ENCODE measurements around the gene NFASC.

NFASC gene

DNA sequence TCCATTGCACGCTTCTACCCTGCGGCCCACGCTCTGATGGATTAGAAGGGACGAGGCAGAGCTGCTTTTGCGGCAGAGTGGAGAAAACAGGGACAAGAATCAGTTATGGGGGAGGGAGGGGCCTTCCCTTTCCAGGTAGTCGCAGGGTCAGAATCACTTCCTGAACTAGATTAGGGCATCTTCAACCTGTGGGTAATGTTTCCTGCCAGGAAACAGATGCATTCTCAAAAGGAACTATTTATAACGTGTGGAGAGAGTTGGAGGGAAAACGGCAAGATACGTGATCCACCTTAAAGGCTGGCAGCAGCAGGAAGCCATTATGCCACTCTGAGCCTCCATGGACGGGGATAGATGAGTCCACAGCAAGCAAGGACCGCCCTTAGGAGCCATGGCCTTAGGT is 112.5 kb downstream of the NFASC start:
- DNase-seq (ENCODE audit: low spot score): peak; percentile 58

DNA sequence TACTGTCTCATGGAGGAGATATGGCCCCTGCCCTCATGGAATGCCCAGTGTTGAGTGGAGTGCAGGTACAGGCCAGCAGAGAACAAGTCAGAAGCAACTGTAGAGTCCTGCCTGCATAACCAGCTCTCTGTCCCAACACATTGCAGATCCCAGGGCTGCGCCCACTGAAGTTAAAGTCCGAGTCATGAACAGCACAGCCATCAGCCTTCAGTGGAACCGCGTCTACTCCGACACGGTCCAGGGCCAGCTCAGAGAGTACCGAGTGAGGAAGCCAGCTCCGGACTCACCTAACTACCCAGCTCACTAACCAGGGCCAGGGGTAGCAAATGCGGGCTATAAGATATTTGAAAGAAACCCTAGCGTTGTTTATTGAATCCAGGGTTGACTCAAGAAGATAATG is 113.2 kb downstream of the NFASC start:
- no peak for DNase-seq (ENCODE audit: low spot score)

DNA sequence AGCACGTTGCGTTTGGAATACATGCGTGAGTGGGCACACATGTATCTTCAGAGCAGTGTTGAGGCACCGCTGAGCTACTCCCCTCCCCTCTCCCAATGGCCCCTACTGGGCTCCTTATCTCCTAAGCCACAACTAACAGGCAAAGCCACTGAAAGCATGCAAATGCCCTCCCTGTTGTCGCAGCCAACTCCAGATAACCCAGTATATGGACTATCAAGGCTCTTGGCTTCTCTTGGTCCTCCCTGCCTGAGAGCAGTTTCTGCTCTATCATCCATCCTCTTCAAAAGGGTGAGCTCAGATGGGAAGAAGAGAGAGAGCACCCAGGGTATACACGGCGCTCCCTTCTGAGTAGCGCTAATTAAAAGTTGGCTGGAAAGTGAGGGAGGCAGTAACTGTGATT is 113.8 kb downstream of the NFASC start:
- no peak for DNase-seq (ENCODE audit: low spot score)

DNA sequence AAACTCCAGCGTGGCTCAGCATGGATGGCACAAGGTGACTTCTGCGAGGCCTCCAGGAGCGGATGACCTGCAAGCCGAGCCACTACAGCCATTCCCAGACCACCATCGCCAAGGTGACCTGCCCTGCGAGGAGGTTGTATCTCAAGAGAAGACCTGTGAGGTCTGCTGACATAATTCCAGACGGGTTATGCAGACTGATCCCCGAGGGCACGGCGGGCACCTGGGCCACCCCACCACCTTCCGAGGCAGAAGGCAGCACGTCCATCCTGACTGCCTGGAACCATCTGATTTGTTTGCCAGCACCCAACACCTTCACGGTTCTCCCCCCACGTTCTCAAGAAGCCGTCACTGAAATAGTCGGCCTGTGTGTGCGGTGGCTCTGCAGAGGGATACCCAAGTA is 115.5 kb downstream of the NFASC start:
- DNase-seq (ENCODE audit: low spot score): no peak

DNA sequence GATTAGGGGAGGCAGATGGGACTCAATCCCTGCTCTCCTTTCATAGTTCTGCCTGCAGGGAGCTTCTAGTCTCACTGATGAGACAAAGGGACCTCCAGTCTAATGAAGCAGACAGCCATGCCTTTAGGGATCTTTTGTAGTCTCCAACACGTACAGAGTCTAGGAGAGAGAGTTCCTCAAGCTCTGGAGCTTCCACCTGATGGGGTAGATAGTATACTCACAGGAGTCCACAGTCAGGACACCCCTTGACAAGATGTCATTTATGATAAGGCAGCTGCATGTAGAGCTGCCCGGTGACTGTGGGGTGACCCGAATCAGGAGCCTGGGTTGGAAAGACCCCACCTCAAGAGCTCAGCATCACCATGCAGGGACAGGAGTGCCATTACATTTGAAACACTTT is 117.0 kb downstream of the NFASC start:
- DNase-seq (ENCODE audit: low spot score): no peak

DNA sequence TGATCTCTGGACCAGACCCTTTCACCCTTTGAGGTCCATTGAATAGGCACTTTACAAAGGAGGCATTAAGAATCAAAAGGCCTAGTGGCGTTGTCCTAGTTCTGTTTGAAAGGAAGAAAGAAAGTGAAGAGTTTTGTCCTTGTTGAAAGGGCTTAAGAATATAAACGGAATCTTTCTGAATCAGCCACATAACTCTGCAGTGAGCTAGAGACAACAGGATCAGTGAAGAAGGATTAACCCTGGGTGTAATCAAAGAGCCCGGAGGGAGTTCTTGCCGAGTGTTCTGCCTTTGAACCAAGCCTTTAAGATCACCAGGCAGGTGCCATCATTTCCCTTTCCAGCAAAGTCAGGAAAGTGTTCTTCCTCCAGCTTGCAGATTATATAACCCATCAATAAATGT is 117.5 kb downstream of the NFASC start:
- no peak for DNase-seq (ENCODE audit: low spot score)

DNA sequence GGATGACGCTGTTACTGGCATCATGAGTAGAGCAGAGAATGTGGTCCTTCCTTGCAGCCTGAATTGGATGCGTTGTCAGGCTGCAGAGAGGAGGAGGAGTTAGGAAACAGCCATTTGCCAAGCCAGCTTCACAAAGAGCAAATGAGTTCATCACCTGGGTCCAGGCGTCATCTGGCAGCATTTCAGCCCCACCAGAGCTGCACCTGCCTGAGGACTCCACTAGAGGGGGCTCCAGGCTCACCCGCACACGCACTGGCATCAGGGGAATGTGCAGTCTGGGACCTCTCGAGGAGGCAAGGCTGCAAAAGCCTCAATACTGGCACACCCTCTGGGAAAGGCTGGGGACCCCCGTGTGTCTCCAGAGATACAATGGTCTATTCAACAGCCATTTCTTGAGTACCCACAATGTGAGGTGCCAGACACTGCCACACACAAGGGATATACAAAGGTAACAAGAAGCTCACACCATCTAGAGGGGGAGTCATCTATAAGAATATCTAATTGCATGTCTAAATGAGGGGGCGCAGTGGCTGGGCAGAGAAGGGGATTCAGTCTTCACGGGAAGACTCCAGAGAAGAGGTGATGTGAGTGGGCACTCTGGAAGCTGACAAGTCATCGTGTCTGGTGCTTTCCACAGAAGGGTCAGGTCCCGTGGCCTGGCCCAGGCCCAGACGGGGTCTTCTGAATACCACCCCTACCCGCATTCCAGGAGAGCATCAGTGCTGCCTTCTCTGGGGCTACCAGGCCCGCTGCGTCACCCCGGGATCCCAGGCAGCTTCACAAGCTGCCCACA is 118.8 kb downstream of the NFASC start:
- peak; percentile 69 for DNase-seq (ENCODE audit: low spot score)

DNA sequence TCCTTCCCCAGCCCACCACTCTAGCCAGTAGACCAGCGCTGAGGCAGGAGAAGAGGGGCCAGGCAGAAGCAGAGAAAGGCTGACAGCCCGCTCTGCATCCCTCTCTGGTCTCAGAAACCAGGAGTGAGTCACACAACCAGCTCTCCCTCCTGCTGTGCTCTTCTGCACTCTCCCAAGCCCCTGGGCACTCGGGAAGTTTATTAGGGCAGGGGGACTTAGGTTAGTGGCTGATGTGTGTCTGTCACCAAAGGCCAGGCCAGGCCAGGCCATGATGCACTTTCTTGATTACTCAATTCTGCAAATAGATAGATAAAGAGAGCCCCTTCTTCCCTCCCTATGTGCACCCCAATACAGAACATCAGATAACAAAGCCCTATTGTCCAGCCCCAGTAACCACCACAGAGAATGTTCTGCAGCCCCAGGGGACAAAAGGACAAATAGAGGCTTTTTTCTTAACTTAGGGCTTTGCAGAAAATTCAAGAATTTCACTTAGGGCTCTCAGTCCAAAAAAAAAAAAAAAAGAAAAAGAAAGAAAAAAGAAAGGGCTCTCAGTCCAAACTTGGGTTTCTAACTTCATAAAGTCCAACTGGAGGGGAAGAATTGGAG is 119.5 kb downstream of the NFASC start:
- DNase-seq (ENCODE audit: low spot score): no peak

DNA sequence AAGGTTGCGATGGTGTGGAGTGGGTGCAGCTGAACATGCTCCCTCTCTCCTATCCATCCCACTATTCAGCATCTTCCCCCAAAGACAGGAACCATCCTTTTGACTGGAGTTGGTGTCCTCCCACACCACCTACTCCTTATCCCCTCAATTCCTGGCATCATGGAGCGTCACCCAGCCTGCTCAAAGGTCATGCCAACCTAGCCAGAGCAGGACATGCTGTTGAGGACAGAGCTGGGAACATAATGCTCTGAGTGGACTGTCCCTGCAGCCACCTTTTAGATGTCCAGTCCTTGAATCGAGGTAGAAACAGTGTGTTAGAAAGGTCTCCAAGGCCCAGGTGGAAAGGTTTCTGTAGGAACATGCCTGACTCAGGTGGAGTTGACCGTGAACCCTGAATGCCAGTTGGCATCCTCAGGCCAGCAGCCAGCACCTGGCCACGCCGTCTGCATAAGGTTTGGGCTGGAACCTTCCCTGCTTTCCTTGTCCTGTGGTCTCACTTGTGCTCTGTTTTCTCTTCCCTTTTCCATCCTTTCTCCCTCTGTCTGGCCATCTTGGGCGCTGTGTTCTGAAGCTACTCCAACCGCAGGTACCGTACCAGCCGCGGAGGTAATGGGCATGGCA is 120.2 kb downstream of the NFASC start:
- DNase-seq (ENCODE audit: low spot score): no peak

DNA sequence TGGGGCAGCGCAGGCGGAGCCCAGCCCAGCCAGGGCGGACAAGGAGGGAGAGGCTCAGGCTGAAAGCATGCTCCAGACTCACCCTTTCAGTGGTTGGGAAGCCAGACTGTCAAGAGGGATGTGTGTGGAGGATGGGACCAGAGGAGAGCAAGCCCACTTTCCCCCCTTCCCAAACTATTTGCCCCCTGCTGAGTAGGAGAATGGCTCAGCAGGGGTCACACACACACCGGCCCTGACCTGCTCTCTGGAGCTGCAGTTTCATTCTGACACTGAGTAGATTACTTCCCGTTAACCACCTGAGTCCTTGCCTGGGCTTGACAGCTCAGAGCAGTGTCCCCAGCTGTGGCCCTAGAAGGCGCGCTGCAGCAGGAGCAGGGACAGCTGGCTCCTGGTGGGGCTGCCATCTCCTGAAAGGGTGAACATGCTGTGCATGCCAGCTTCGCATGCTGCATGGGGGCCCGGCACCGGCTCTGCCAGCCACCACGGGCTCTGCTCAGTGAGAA is 120.7 kb downstream of the NFASC start:
- no peak for DNase-seq (ENCODE audit: low spot score)

DNA sequence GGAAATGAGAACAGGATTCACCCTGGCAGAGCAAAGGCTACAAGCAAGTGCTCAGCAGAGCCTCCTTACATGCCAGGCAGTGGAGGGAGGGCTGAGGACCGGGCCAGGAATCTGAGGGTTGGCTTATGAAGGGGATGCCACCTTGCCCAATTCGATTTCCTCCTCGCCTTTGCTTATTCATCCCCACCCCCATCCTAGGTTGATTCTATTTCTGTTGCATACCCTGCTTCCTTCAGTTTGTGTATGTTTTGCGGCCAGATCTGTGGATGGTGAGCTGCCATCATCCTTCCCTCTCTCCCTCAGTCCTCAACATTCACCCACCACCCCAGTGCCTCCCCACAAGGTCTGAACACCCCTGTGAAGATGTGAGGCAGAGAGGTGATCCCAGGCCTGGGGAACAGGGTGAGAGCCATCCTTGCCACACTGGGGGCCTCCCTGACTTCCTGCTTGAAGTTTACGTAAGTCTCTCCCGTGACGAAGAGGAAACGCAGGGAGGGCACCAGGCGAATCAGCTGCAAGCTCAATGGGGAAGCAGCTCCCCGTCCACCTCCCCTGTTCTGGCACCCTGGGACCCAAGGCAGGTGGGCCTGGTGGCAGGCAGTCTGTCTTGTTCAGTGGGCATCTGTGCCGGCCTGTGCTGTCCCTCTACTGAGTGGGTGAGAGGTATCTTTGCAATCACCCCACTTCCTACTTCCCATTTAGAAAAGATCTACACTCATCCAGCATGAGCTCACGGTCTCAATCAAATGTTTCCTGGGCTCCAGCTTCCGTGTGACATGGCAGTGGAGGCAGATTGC is 121.7 kb downstream of the NFASC start:
- DNase-seq (ENCODE audit: low spot score): no peak

DNA sequence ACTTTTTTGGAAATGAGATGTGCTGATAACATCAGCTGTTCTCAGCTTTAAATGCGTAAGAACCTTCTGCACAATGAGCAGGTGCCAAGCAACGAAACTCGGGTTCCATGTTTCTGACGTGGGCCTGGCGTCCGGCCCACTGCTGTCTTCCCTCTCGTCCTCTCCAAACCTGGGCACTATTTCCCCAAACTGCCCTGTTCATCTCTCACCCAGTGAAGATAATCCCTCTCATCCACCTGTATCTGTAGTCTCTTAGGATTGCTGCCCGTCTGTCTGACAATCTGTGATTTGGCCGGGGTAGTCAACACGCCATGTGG is 122.3 kb downstream of the NFASC start:
- DNase-seq (ENCODE audit: low spot score): no peak

DNA sequence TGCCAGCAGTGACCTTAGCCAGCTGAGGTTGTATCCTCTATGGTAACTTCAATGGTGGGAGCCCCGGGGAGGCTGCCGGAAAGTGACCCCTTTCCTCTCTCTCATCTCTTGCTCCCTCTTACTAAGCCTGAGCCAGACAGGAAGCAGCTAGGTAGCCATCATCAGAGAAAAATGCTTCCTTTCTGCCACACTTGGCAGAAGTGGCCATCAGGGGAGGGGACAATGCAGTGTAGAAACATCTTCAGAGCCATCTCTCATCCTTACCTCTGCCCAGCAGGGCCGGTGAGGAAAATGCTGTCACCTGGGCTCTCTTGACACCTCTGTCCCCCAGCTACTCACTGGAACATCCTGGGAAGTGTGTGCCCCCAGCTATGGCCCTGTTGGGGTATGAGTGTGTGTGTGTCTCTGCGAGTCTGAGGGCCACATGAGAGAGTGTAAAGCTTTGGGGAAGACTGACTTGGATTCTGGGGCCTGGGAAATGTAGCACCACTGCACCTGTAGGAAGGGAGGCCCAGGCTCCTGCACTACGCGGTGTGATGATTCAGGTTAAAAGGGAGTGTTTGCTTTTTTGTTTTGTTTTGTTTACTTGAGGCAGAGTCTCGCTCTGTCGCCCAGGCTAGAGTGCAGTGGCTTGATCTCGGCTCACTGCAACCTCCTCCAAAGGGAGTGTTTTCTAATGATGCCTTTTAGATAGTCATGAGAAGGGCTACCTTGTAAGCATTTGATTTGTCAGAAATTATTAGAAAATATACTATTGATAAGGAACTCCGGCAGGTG is 123.6 kb downstream of the NFASC start:
- DNase-seq (ENCODE audit: low spot score): peak; percentile 31

DNA sequence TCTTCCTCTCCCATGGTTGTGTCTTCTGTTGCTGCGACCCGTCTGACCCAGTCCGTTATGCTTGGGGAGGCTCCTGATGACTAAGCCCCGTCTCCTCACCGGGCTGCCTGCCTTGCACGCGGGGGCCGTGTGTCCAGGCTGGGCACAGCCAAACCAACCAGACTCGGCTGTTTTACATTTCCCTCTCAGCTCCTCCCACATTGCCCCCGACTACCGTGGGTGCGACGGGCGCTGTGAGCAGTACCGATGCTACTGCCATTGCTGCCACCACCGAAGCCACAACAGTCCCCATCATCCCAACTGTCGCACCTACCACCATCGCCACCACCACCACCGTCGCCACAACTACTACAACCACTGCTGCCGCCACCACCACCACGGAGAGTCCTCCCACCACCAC is 126.3 kb downstream of the NFASC start:
- DNase-seq (ENCODE audit: low spot score): no peak

DNA sequence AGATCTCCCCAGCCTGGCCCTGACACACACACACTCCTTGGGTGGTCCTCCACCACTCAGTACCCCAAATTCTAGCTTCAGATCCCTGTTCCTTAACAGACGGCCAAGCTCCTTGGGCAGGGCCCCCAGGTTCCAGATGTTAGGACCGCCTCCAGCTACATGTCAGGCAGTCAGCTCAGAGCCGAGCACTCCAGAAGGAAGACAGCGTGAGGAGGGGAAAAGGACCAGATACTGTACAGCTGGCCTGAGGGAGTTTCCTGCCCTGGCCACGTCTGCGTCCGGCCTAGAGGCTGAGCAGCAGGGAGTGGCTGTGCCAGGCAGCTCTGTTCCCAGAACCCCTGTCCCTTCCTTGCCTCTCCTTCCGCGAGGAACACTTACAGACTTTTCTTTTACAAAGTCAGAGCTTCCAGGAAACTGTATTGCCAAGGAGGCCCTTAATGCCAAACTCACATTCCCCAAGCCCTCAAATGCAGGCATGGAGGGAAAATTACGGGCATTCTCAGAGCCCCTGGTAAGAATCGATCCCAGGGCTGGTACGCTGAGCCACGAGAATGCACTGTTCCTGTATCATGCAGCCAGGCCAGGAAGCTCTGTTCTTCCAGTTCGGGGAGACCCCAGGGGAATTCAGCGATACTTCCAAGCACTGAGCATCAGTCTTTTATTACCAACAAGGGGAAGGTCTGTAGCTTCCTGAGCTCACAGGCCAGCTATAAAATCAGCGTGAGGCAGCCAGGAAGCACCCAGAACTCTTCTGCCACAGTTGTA is 127.1 kb downstream of the NFASC start:
- DNase-seq (ENCODE audit: low spot score): peak; percentile 38

DNA sequence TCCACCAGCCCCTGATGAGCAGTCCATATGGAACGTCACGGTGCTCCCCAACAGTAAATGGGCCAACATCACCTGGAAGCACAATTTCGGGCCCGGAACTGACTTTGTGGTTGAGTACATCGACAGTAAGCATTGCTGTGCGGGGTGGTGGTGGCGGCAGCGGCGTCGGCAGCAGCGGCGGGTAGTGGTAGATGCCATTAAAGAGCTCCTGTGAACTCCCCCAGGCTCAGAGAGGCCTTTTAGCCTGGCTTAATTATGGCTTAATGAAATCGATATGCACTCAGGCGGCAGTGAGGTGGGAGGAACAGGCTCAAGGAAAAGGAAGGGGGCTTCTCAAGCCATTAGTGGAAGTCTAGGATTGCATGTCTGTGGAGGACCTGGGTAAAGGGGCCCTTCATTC is 130.5 kb downstream of the NFASC start:
- DNase-seq (ENCODE audit: low spot score): no peak

DNA sequence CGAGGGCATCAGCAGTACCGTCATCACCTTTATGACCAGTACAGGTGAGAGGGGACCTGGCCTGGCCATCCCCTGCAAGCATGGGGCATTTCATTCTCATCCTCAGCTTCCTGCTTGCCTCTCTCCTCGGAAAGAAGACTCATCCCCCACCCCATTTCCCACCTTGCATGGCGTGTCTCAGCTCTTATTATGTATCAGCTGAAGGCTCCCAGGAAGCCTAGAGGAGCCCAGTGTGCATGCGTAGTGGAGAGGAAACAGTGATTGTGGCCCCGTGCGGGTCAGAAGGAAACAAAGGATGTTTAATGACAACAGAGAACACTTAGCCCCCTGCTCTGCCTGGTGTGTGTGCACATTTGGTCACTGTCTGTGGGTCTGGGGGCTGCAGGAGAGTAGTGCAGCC is 132.0 kb downstream of the NFASC start:
- DNase-seq (ENCODE audit: low spot score): no peak

DNA sequence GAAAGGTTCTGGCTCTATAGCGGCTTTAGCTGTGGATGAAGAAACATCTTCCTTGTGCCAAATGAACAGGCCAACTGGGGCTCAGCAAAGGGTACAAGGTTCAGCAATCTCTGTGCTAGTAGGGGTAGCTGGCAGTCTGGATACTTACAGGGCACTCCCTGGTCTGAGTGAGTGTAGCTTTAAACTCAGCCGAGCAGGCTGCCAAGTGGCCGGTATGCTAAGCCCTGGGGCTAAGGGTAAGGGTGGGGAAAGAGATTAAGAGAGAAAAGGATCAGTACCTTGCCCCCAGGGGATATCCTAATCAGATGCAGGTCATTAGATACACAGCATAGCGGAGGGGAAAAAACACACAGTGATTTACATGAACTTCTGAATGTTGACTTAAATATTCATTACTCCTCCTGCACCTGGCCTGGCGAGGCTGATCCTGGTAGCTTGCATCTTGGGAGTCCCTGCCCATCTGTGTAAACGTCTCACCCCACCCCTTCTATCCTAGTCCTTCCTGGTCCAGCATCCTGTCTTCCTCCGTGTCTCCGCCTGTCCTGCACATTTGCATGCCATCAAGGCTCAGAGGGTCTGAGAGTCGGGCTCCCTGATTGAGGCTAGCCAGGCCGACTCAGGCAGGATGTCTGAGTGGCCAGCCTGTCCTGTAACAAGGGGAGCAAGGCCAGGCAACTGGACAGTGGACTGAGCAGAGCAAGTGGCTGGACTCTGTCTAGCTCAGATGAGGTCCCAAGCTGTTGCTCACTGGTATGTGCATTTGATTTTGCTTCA is 132.9 kb downstream of the NFASC start:
- no peak for DNase-seq (ENCODE audit: low spot score)

DNA sequence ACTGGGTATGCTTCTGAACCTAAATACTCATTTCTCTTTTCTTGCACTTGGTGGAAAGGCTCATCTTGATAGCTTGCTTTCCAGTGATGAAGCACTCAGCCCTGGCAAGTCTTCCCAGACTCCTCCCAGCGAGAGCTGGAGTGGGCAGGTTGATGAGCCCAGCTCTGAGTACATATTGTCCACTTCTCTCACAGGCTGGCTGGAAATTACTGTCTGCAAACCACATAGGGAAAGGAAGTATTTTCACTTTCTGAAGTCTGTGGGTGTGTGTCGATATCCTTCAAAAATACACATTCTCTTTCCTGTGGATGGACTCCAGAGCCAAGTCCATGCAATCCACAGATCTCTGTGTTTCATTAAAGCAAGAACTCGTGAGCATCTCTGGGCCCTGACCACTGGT is 133.7 kb downstream of the NFASC start:
- no peak for DNase-seq (ENCODE audit: low spot score)

DNA sequence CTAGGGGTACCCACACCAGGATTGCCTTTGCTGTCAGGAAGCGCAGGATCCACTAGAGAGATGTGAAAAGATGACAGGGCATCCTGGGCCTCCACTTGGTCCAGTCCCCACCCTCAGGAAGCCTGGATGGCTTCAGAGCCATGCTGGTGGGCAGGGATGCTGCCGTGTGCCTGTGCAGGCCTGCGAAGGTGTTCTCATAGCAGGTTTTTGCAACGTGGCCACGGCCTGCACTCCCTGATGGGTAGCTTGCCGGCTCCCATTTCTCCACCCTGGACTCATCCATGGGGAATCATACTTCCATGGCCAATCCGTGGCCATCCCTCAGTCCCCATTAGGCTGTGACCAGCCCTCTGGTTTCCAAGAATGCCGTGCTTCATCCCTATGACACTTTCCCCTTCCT is 138.2 kb downstream of the NFASC start:
- DNase-seq (ENCODE audit: low spot score): no peak

Data from kidney capillary endothelial cell (primary cell).